ENCODE measurements around the gene POU6F2.

The POU6F2 gene

DNA sequence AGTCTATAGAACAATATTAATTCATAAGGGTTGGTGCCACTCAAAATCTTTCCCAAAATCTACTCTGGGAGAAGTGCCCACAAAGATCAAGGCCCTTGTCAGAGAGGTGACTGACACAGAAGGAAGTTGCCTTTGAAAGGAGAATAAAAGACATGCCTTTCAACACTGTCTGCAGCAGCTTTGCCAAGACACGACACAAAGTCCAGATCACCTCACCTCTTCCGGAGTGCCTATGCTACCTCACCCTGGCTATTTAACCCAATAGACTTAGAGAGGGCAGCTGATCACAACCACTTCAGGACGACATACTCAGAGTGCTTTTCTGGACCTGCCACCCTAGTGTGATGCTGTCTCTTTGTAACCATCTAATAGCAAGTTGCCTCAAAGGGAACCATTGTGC lies 539.5 kb downstream of the POU6F2 start:
- H3K27me3 ChIP-seq (ENCODE audit: control insufficient read depth in 2 of 2, insufficient read depth in 2 of 2, low read length in 2 of 2), result no peaks in the 10 kb centered on the region
- no peaks in the 10 kb centered on the region for H3K9me3 ChIP-seq (ENCODE audit: control insufficient read depth in 2 of 2, low read length in 2 of 2)
- H3K4me1 ChIP-seq (ENCODE audit: control insufficient read depth in 2 of 2, insufficient read depth in 2 of 2, low read length in 2 of 2), result no peaks in the 10 kb centered on the region
- no peak overlapping the region for H3K9ac ChIP-seq (ENCODE audit: low read depth in 1 of 2, low read length in 2 of 2)
- H3K36me3 ChIP-seq (ENCODE audit: control insufficient read depth in 2 of 2, insufficient read depth in 2 of 2, low read length in 2 of 2), result no peaks in the 10 kb centered on the region
- no peak overlapping the region for H3K27ac ChIP-seq (ENCODE audit: low read depth in 2 of 2, low read length in 2 of 2)
- no peak overlapping the region for H3K4me3 ChIP-seq (ENCODE audit: low read length in 2 of 2)
